Measurements from ENCODE around the gene USP24.

USP24 gene

DNA sequence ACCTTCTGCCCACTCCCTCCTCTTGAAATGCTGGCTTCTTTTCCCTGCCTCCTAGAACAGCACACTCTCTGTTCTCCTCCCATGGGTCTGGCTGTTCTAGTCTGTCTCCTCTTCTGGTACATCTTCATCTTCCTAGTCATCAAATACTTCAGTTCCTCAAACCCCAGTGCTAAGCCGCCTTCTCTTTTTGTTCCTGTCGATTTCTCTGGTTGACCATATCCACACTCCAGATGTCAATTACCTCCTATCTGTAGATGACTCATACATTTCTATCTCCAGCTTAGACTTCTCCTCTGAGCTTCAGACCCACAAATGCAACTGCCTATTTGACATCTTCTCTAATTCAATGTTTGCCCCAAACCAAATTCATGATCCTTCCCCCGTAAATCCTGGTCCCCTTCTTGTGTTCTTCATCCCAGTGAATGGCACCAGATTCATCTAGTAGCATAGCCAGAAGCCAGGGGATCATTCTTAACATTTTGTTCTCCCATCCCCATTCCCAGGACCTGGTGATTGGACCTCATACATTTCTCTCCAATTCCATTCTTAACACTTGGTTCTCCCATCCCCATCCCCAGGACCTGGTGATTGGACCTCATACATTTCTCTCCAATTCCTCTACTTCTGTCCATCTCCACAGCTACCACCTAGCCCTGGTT lies 35.9 kb downstream of the USP24 start:
- H3K9me3 Mint-ChIP-seq, result peaks cover 21% of the 10 kb centered on the region
- TF ChIP-seq, protein P1, sequence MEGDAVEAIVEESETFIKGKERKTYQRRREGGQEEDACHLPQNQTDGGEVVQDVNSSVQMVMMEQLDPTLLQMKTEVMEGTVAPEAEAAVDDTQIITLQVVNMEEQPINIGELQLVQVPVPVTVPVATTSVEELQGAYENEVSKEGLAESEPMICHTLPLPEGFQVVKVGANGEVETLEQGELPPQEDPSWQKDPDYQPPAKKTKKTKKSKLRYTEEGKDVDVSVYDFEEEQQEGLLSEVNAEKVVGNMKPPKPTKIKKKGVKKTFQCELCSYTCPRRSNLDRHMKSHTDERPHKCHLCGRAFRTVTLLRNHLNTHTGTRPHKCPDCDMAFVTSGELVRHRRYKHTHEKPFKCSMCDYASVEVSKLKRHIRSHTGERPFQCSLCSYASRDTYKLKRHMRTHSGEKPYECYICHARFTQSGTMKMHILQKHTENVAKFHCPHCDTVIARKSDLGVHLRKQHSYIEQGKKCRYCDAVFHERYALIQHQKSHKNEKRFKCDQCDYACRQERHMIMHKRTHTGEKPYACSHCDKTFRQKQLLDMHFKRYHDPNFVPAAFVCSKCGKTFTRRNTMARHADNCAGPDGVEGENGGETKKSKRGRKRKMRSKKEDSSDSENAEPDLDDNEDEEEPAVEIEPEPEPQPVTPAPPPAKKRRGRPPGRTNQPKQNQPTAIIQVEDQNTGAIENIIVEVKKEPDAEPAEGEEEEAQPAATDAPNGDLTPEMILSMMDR (IDR thresholded peaks at IDR 0.05), result no peak
- H3K36me3 Mint-ChIP-seq (ENCODE audit: low read depth), result peaks cover 69% of the 10 kb centered on the region
- H3K27ac Mint-ChIP-seq, result peak overlapping the region; percentile 6
- no peak for DNase-seq
- H3K4me1 Mint-ChIP-seq, result no peaks in the 10 kb centered on the region
- H3K4me3 Mint-ChIP-seq, result no peak overlapping the region
- peaks cover 6% of the 10 kb centered on the region for H3K27me3 Mint-ChIP-seq (ENCODE audit: low read depth, poor library complexity)

DNA sequence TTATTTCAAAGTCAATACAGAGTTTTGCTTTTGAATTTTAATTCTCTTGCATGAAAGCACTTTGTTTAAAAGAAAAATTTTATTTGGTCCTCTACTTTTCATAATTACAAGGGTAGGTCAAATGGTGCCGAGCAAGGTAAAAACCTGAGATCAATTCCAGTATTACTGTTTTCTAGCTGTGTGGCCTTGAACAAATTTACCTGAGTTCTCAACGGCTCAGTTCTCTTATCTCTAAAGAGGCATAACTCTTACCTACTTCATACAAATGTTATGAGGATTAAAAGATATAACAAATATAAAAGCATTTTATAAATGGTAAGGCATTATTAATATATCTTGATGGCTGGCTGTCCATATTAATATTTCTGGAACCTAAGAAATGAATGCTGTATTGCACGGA lies 42.5 kb downstream of the USP24 start:
- peaks cover 47% of the 10 kb centered on the region for H3K36me3 Mint-ChIP-seq (ENCODE audit: low read depth)
- no peak overlapping the region for H3K27ac Mint-ChIP-seq
- H3K4me1 Mint-ChIP-seq, result peaks cover 9% of the 10 kb centered on the region
- no peaks in the 10 kb centered on the region for H3K9me3 Mint-ChIP-seq
- H3K4me3 Mint-ChIP-seq, result no peak overlapping the region
- TF ChIP-seq, protein P1 (IDR thresholded peaks at IDR 0.05), result no peak
- no peaks in the 10 kb centered on the region for H3K27me3 Mint-ChIP-seq (ENCODE audit: low read depth, poor library complexity)
- no peak for DNase-seq

DNA sequence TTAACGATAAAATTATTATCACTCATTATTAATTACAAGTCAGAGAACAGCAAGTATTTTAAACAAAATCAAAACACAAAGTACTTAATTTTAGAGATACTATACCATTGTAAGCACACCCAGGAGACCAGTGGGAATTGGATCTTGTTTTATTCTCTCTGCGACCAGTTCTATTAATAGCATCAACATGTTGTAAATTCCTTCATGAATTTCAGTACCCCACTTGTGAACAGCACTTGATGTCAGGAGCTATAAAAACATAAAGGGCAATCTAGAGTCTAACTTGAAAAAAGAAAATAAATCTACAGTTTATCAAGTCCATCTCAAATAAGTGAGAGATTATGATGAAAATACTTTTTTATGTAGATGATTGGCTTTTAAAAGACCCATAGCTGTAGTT lies 42.9 kb downstream of the USP24 start:
- DNase-seq, result no peak
- peaks cover 13% of the 10 kb centered on the region for H3K4me1 Mint-ChIP-seq
- no peaks in the 10 kb centered on the region for H3K9me3 Mint-ChIP-seq
- no peak overlapping the region for H3K4me3 Mint-ChIP-seq
- H3K27me3 Mint-ChIP-seq (ENCODE audit: low read depth, poor library complexity), result no peaks in the 10 kb centered on the region
- no peak overlapping the region for H3K27ac Mint-ChIP-seq
- H3K36me3 Mint-ChIP-seq (ENCODE audit: low read depth), result peaks cover 49% of the 10 kb centered on the region
- TF ChIP-seq, protein P1 (IDR thresholded peaks at IDR 0.05), result no peak

DNA sequence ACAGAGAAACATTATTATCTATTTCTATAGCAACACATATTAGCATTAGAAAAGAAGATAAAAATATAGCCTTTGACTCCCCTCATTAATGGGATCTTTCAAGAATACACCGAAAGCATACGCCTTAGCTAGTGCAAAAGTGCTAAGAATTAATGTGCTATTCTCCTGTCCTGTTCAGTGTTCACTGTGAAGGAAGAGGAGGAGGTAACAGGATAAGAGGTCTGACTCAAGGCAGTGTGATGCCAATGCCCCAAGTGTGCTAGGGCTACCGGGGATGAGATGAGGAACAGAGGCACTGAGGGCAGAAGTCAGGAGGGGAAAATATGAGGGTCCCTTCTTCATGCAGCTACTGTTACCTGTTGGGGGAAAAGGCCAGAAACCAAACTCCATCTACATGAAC lies 43.5 kb downstream of the USP24 start:
- no peak overlapping the region for H3K4me3 Mint-ChIP-seq
- no peaks in the 10 kb centered on the region for H3K9me3 Mint-ChIP-seq
- peaks cover 45% of the 10 kb centered on the region for H3K36me3 Mint-ChIP-seq (ENCODE audit: low read depth)
- TF ChIP-seq, protein P1 (IDR thresholded peaks at IDR 0.05), result no peak
- peaks cover 16% of the 10 kb centered on the region for H3K4me1 Mint-ChIP-seq
- peak overlapping the region; percentile 10 for H3K27ac Mint-ChIP-seq
- no peak for DNase-seq
- H3K27me3 Mint-ChIP-seq (ENCODE audit: low read depth, poor library complexity), result no peaks in the 10 kb centered on the region

DNA sequence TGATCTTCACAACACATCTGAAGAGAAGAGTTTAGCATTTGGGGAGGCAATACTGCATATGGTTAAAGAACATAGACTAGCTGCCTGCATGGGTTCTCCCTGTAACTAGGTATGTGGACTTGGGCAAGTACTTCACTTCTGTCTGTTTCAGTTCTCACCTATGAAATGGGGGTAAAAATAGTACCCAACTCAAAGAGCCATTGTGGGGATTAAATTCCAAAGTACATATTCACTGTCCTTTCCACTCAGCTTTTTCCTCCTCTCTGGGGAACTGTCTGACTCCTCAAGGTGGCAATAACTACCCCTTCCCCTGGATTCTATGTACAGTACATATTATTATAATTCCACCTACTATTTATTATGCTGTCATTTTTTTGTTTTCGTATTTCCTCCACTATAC lies 44.7 kb downstream of the USP24 start:
- H3K4me1 Mint-ChIP-seq, result peaks cover 16% of the 10 kb centered on the region
- H3K27ac Mint-ChIP-seq, result no peak overlapping the region
- TF ChIP-seq, protein P1 (IDR thresholded peaks at IDR 0.05), result no peak
- no peaks in the 10 kb centered on the region for H3K27me3 Mint-ChIP-seq (ENCODE audit: low read depth, poor library complexity)
- H3K9me3 Mint-ChIP-seq, result no peaks in the 10 kb centered on the region
- H3K36me3 Mint-ChIP-seq (ENCODE audit: low read depth), result peaks cover 40% of the 10 kb centered on the region
- H3K4me3 Mint-ChIP-seq, result no peak overlapping the region
- no peak for DNase-seq

DNA sequence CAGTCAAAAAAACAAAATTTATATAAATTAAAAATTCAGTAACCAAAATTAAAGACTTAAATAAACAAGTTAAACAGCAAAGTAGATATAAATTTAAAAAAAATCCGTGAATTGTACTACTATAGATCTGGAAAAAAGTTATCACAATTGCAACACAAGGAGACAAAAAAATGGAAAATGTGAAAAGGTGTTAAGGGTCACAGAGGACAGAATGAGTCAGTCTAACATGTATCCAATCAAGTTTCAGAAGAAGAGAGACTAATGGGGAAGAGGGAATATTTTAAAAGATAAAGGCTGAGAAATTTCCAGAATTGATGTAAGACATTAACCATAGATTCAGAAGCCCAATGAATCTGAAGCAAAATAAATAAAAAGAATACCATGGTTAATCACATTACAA lies 46.0 kb downstream of the USP24 start:
- no peak overlapping the region for H3K27ac Mint-ChIP-seq
- peaks cover 22% of the 10 kb centered on the region for H3K4me1 Mint-ChIP-seq
- peaks cover 40% of the 10 kb centered on the region for H3K36me3 Mint-ChIP-seq (ENCODE audit: low read depth)
- no peak for DNase-seq
- TF ChIP-seq, protein P1 (IDR thresholded peaks at IDR 0.05), result no peak
- H3K27me3 Mint-ChIP-seq (ENCODE audit: low read depth, poor library complexity), result no peaks in the 10 kb centered on the region
- no peaks in the 10 kb centered on the region for H3K9me3 Mint-ChIP-seq
- no peak overlapping the region for H3K4me3 Mint-ChIP-seq

Measured in nephron progenitor cell (in vitro differentiated cells).